Muscle layer of duodenum (tissue), 2 donors: ENCODE measurements around the gene PCDHA5.

Source experiments
- H3K27ac ChIP-seq: one replicate; pipeline ENCODE4 v1.7.0; 2013; ENCODE audit warnings: mild to moderate bottlenecking, low read length
- H3K27me3 ChIP-seq: one replicate; pipeline ENCODE4 v1.7.0; 2013; ENCODE audit warnings: low read depth, mild to moderate bottlenecking, control low read depth, low read length
- H3K36me3 ChIP-seq, 2 donors: one replicate each; pipeline ENCODE4 v1.7.0; 2013; ENCODE audit warnings: low read length in 2 of 2, control low read depth in 1 of 2, mild to moderate bottlenecking in 1 of 2; ENCODE audit not compliant: insufficient read depth in 2 of 2, control insufficient read depth in 1 of 2
- H3K4me1 ChIP-seq, 2 donors: one replicate each; pipeline ENCODE4 v1.7.0; 2013; ENCODE audit warnings: low read length in 2 of 2, mild to moderate bottlenecking in 2 of 2, control low read depth in 1 of 2, moderate library complexity in 1 of 2; ENCODE audit not compliant: insufficient read depth in 2 of 2, control insufficient read depth in 1 of 2
- H3K4me3 ChIP-seq, 2 donors: one replicate each; pipeline ENCODE4 v1.7.0; 2013; ENCODE audit warnings: low read length in 2 of 2, low read depth in 1 of 2, mild to moderate bottlenecking in 1 of 2
- H3K9me3 ChIP-seq, 2 donors: one replicate each; pipeline ENCODE4 v1.7.0; 2013; ENCODE audit warnings: low read length in 2 of 2, control low read depth in 1 of 2, mild to moderate bottlenecking in 1 of 2; ENCODE audit not compliant: control insufficient read depth in 1 of 2
- donor health status: healthy.

The PCDHA5 gene

GRCh38 chr5:140870221-140871201 is 49.1 kb downstream of the PCDHA5 start:
- H3K27me3 ChIP-seq: no peaks in the 10 kb centered on the region
- peak overlapping the region in 1 of 2 donors; percentile 25 for H3K4me3 ChIP-seq
- H3K9me3 ChIP-seq: peaks cover 0 to 32% of the 10 kb centered on the region in 2 donors

More at GRCh38 chr5:140870221-140871201, 49.1 kb downstream of the PCDHA5 start:
- Histone ChIP-seq H3K36me3 (no peaks in the 10 kb centered on the region), H3K4me1 (no peaks in the 10 kb centered on the region), H3K27ac (no peak overlapping the region)
